GM18870 (cell line): ENCODE results near the gene BAHCC1.
"Not testable (repeated sequence)": the region's sequence is repeated elsewhere in the genome, so short reads cannot be mapped to it uniquely, and the experiment has no call there.

ENCODE experiments used
- ATAC-seq: cut with Tn5 transposase; IDR thresholded peaks from one replicate; pipeline ENCODE4 v1.9.1; 2021; ENCODE audit warnings: moderate library complexity; ENCODE audit not compliant: unreplicated experiment

The BAHCC1 gene

GRCh38 chr17:81424151-81425017 is 29.1 kb downstream of the BAHCC1 start:
- no peak for ATAC-seq

GRCh38 chr17:81425041-81425440 is 29.8 kb downstream of the BAHCC1 start:
- not testable (repeated sequence) for ATAC-seq

DNA sequence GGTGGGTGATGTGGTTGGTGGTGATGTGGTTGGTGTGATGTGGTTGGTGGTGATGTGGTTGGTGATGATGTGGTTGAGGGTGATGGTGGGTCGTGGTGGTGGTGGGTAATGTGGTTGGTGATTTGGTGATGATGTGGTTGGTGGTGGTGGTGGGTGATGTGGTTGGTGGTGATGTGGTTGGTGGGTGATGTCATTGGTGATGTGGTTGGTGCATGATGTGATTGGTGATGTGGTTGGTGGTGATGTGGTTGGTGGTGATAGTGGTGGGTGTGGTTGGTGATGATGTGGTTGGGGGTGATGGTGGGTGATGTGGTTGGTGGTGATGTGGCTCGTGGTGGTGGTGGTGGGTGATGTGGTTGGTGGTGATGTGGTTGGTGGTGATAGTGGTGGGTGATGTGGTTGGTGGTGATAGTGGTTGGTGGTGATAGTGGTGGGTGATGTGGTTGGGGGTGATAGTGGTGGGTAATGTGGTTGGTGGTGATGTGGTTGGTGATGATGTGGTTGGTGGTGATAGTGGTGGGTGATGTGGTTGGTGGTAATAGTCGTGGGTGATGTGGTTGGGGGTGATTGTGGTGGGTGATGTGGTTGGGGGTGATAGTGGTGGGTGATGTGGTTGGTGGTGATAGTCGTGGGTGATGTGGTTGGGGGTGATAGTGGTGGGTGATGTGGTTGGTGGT is 30.6 kb downstream of the BAHCC1 start:
- not testable (repeated sequence) for ATAC-seq

DNA sequence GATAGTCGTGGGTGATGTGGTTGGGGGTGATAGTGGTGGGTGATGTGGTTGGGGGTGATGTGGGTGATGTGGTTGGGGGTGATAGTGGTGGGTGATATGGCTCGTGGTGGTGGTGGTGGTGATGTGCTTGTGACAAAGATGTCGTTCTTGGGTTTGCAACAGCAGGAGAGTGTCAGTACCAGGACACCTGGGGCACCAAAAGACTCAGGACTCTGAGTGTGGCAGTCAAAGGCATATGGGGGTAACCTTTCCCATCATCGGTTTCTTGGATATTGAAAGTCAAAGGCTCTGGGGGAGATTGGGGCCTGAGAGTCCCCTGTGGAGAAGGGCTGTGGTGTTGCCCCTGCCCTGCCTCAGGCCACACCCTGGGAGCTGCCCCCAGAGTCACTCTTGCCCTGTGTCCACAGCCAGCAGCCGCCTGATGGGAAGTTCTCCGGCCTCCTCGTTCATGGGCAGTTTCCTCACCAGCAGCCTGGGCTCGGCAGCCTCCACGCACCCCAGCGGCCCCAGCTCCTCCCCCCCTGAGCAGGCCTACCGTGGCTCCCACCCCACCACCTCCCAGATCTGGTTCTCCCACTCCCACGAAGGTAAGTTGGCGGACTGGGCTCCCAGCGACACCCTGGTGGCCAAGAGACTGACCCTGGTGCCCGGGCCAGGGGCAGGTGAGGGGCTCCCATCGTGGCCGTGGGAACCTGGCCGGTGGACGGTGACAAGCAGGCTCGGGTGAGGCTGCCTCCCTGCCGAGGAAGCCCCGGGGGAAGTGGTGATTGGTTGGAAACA is 31.3 kb downstream of the BAHCC1 start:
- no peak for ATAC-seq

GRCh38 chr17:81427173-81428120 is 32.2 kb downstream of the BAHCC1 start:
- no peak for ATAC-seq

DNA sequence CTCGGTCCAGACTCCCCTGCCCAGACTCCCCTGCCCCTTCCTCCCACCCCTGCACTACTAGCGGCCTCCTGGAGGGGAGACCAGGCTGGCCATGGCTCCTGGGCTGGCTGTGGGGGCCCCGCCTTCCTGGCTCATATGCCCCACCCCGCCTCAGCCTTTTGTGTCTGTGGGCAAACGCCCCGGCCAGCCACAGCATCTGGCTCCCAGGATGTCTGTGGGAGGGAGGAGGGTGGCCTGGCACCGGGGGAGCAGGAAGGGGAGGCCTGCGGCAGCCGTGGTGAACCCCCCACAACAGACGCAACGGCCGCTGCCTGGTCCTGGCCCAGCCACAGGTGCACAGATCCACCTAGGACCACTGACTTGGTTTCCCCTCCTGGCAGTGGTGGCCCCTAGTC is 32.9 kb downstream of the BAHCC1 start:
- no peak for ATAC-seq

GRCh38 chr17:81428516-81428915 is 33.3 kb downstream of the BAHCC1 start:
- ATAC-seq: no peak

GRCh38 chr17:81428948-81429774 is 33.9 kb downstream of the BAHCC1 start:
- ATAC-seq: no peak

DNA sequence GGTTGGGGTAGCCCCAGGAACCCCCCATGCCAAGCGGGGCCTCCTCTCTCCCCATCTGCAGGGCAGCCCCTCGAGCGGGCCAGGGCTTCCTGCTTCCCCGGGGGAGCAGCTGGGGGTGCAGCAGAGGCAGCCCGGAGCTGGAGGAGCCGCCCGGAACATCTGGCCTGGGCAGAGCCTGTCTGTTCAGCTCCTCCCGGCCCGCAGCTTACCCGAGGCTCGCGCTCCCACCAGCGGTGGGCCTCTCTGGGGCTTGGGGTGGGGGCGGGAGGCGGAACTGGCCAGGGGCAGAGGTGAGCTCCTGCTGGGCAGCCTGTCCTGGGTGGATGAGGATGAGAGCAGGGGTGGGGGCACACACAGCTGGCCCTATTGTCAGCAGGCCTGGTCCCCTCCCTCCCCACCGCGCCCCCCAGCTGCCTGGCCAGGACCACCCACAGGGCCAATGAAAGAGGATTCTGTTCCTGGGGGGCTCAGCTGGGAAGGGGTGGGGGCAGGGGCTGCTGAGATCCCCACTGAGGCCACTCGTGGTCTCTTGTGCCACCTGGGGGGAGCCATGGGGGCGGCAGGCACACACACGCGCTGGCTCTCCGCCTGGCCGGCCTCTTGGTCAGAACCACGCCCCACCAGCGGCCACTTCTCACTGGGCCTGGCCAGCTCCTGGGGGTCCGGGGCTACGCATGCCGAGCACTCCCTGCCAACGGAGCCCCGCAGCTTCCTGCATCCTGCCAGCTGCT is 34.7 kb downstream of the BAHCC1 start:
- no peak for ATAC-seq

DNA sequence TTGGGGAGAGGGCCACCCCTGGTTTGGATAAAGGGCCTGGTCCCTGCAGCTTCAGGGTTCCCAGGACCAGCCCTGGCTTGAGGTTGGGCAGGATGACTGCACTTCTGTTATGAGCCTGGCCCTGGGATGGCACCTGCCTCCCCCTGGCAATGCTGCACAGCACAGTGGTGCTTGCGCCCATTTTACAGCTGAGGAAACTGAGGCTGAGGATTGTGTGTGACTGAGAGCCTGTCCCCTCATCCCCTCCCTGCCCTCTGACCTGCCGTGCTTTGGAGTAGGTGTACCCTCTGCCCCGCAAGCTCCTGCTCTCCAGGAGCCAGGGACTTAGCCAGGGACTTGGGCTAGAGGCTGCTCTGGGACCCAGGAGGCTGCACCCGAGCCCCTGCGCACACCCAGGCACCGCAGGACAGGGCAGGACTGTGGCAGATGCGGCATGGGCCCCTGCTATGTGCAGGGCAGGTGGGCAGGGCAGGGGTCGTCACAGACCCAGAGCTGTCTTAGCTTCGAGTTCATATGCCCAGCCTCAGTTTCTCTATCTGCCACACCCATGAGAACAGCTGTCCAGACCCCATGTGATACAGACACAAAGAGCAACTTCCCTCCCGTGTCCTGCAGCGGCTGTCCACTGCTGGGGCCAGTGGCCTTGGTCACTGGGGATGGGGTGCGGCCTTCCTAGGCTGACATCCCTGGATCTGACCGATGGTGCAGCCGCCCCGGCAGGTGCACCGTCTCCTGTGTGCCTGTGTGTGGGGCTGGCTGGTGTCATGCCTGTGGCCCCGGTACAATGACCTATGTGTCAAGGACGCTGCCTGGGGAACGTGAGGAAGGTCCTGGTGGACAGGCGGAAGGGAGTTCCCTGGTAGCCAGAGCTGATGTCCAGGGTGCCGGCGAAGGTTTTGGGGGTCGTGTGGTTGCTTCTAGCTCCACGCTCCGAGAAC is 36.6 kb downstream of the BAHCC1 start:
- no peak for ATAC-seq

DNA sequence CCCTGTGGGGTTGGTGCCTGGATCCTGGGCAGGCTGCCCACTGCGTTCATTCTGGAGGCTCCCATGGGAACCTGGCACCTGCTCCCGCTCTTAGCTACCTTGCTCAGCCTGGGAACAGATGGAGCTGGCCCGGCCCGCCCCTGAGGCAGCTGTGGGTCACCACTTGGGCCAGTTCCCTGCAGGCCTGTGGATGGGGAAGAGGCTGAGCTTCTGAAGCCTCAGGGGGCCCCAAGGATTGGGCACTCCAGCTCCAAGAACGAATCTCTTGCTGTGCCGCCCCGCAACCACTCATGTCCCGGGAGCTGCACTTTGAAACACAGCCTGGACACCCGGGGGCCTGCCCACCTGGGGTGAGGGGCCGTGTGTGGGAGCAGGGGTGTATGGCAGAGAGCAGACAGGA is 37.7 kb downstream of the BAHCC1 start:
- no peak for ATAC-seq

DNA sequence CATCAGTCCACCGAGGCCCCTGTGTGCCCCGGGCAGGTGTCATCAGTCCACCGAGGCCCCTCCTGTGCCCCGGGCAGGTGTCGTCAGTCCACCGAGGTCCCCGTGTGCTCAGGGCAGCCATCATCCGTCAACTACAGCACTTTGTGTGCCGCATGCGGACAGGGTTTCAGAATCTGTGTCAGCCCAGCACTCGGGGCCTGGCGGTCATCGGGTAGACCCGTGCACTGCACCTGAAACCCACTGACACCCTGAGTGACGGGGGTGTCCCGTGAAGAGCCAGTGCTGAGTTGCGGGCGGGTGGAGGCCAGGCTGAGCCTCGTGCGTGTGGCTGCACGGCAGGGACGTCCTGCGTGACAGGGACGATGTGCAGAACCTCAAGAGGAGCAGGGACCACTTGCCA is 38.4 kb downstream of the BAHCC1 start:
- ATAC-seq: no peak

- no peak for ATAC-seq
These were observed 38.8 kb downstream of the BAHCC1 start for GRCh38 chr17:81434072-81434471.

DNA sequence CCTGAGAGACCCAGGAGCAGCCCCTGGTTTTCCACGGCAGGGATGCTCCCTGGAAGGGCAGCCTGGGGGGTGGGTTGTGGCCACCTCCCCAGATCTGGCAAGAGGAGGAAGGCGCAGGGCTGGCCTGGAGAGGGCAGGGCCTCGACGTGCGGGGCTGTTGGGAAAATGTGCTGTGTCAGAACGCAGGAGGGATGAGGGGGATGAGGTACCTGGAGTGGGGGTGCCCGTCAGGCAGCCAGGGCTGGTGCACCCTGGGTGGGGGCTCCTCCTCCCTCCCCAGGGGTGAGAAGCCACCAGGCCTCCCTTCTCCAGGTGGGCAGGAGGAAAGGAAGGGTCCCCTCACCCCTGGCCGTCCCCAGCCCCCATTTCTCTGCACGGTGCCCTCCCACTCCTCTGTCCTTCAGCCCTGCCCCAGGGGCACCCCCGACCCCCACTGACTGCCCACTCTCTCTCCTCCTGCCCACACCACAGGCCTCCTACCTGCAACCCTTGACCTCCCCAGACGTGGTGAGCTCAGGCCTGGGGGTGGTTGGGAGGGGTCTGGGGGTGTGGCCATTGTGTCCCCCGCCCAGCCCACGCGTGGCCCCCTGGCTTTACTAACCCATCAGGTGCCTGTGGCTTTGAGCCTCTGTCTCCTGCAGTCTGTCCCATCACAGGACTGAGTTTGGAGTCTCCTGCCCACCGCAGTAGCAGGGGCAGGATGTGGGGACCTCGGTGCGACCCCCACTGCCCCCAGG is 39.6 kb downstream of the BAHCC1 start:
- ATAC-seq: no peak

DNA sequence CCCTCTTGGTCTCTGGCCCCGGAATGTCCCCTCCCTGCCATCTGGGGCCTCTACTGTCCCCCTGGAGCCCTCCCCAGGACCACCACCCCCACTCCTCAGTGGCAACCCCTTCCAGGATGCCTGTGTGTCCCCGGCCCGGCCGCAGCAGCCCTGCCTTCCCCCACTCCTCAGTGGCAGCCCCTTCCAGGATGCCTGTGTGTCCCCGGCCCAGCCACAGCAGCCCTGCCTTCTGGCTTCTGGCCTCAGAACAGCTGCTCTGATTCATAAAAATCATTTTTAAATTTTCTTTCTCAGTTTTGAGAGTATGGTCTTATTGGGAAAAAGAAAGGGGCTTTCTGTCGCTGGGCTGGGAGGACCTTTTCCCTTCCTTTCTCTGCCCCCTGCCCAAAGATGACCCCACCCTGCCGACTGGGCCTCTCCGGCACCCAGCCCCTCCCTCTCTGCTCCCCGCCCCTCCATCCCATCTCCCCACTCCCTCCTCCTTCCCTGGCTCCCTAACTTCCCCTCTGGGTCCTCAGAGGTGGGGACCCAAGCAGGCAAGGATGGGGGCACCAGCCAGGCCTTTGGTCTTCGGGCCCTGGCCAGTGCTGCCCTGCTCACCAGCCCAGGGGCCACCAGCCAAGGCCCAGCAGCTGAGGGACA is 40.5 kb downstream of the BAHCC1 start:
- no peak for ATAC-seq

GRCh38 chr17:81436294-81436849 is 41.1 kb downstream of the BAHCC1 start:
- no peak for ATAC-seq
